Epithelial cell of proximal tubule (primary cell): ENCODE measurements around the gene ENTPD2. TPM values are rescaled to one million over a fixed set of nuclear protein-coding genes. Genes with fewer than 3 reads are reported as not detected.
A peak's percentile ranks its signal among the peaks of the same experiment; 100 is the strongest.

Experiments used
- DNase-seq: peaks from one replicate; pipeline ENCODE4 v3.0.0-alpha.2; 2011; ENCODE audit warnings: low read depth
- H3K4me3 ChIP-seq: 2 replicates; pipeline ENCODE4 v1.5.1; 2011; ENCODE audit warnings: low read depth, mild to moderate bottlenecking, low read length
- CTCF ChIP-seq: conservative IDR thresholded peaks from 2 replicates; pipeline ENCODE4 v1.5.1; 2012; ENCODE audit warnings: low read depth, mild to moderate bottlenecking, low read length
- total RNA-seq: library from RNA; depleted of rRNA; stranded (reverse); fragments of >200 nt; gene quantifications from 2 replicates; pipeline ENCODE4 v1.2.3, GENCODE V29; 2015

The ENTPD2 gene
- total RNA-seq, 1 donor from 2014 or later = not detected

GRCh38 chr9:137048655-137049543 is 5.0 kb downstream of the ENTPD2 start:
- DNase-seq = no peak
- no peak for TF ChIP-seq CTCF
- no peak overlapping the region for H3K4me3 ChIP-seq

- peak within 1 kb of the TSS; percentile 71 for H3K4me3 ChIP-seq
- peak; percentile 82 for TF ChIP-seq CTCF
- no peak for DNase-seq
Measured at GRCh38 chr9:137046088-137046787, 7.6 kb downstream of the ENTPD2 start, which contains the start of gene NPDC1. Gene NPDC1, minus strand, starts transcription at chr9:137046177. Its CDS starts 188 bp downstream, at chr9:137045989.

- no peak for TF ChIP-seq CTCF
- DNase-seq = no peak
- peak overlapping the region; percentile 71 for H3K4me3 ChIP-seq
Measured at GRCh38 chr9:137045294-137046087, 8.4 kb downstream of the ENTPD2 start.

GRCh38 chr9:137044502-137045177 is 9.2 kb downstream of the ENTPD2 start:
- DNase-seq = no peak
- no peak for TF ChIP-seq CTCF
- H3K4me3 ChIP-seq = peak overlapping the region; percentile 71

- no peak for TF ChIP-seq CTCF
- no peak for DNase-seq
- peak overlapping the region; percentile 71 for H3K4me3 ChIP-seq
Measured at GRCh38 chr9:137044037-137044436, 9.8 kb downstream of the ENTPD2 start.
